Endodermal cell (in vitro differentiated cells): ENCODE data around the gene TNFSF10. TPM values are rescaled to one million over a fixed set of nuclear protein-coding genes. Genes with fewer than 3 reads are reported as not detected.

Experiments used
- DNase-seq: peaks from one replicate; pipeline ENCODE4 v3.0.0-alpha.2; 2017
- H3K27ac ChIP-seq: 2 replicates; pipeline ENCODE4 v1.5.1; 2013; ENCODE audit warnings: mild to moderate bottlenecking, low read depth, low read length, moderate library complexity
- H3K27me3 ChIP-seq: 2 replicates; pipeline ENCODE4 v1.6.1; 2013; ENCODE audit warnings: mild to moderate bottlenecking, low read length, moderate library complexity; ENCODE audit not compliant: insufficient read depth, control insufficient read depth, poor library complexity, severe bottlenecking
- H3K36me3 ChIP-seq: 2 replicates; pipeline ENCODE4 v1.7.0; 2013; ENCODE audit warnings: mild to moderate bottlenecking, low read length, moderate library complexity; ENCODE audit not compliant: control insufficient read depth, insufficient read depth
- H3K4me1 ChIP-seq: one replicate; pipeline ENCODE4 v1.7.0; 2013; ENCODE audit warnings: low read length; ENCODE audit not compliant: control insufficient read depth, insufficient read depth
- H3K4me3 ChIP-seq: 2 replicates; pipeline ENCODE4 v1.5.1; 2013; ENCODE audit warnings: mild to moderate bottlenecking, low read length, moderate library complexity
- H3K9ac ChIP-seq: 2 replicates; pipeline ENCODE4 v1.6.1; 2013; ENCODE audit warnings: mild to moderate bottlenecking, low read length, moderate library complexity; ENCODE audit not compliant: poor library complexity, severe bottlenecking; ENCODE audit errors: extremely low read depth
- H3K9me3 ChIP-seq: 2 replicates; pipeline ENCODE4 v1.6.1; 2013; ENCODE audit warnings: mild to moderate bottlenecking, low read length, moderate library complexity; ENCODE audit not compliant: control insufficient read depth
- H3K27ac Mint-ChIP-seq: 2 replicates; pipeline ENCODE4 v1.8.0; 2020; ENCODE audit warnings: mixed read lengths
- H3K27me3 Mint-ChIP-seq: 2 replicates; pipeline ENCODE4 v1.8.0; 2021; ENCODE audit warnings: mild to moderate bottlenecking, mixed read lengths; ENCODE audit not compliant: insufficient read depth
- H3K36me3 Mint-ChIP-seq: 2 replicates; pipeline ENCODE4 v1.8.0; 2020; ENCODE audit warnings: low read depth, mixed read lengths
- H3K4me1 Mint-ChIP-seq: 2 replicates; pipeline ENCODE4 v1.8.0; 2020; ENCODE audit warnings: mixed read lengths
- H3K4me3 Mint-ChIP-seq: 2 replicates; pipeline ENCODE4 v1.8.0; 2020; ENCODE audit warnings: mild to moderate bottlenecking, moderate library complexity, mixed read lengths
- H3K9me3 Mint-ChIP-seq: 2 replicates; pipeline ENCODE4 v1.8.0; 2020; ENCODE audit warnings: mild to moderate bottlenecking, mixed read lengths
- WGBS, 2 experiments: methylation state at CpG; one replicate each; pipeline versions ENCODE4 v1.1.5 to v1.1.7; 2013; ENCODE audit warnings: missing lambda C conversion rate in 2 of 2, mixed read lengths in 1 of 2; ENCODE audit not compliant: insufficient coverage in 1 of 2, insufficient read length in 1 of 2; 5-methylcytosine and 5-hydroxymethylcytosine counted together
- total RNA-seq, 2 donors: library from RNA; stranded (reverse); fragmentation: NEBNext Ultra II Directional in 1 of 2; extraction: Animal tissue kit (Norgen Biotek cat#: 25700) in 1 of 2; gene quantifications; 2 replicates in 1 of 2; 3 replicates in 1 of 2; pipeline ENCODE4 v1.2.1, GENCODE V29; 2021
- TF ChIP-seq, protein P1 (sequence below): fragments of 200-600 bp; sonication (generic); conservative IDR thresholded peaks from 2 replicates; pipeline ENCODE4 v1.5.0; 2021; ENCODE audit warnings: antibody characterized with exemption, mild to moderate bottlenecking

Gene TNFSF10
- total RNA-seq, 2 donors from 2014 or later = 0.51 TPM; not detected in 1

- Mint-ChIP-seq H3K4me3 (no peak overlapping the region), H3K9me3 (peaks cover 15% of the 10 kb centered on the region), H3K27ac (no peak overlapping the region), H3K36me3 (no peaks in the 10 kb centered on the region), H3K27me3 (no peaks in the 10 kb centered on the region), H3K4me1 (peaks cover 11% of the 10 kb centered on the region)
- H3K36me3 ChIP-seq = no peaks in the 10 kb centered on the region
- H3K9ac ChIP-seq = no peak overlapping the region
- H3K27ac ChIP-seq = no peak overlapping the region
- no peaks in the 10 kb centered on the region for H3K9me3 ChIP-seq
- DNase-seq = no peak
- no peaks in the 10 kb centered on the region for H3K4me1 ChIP-seq
- H3K27me3 ChIP-seq = no peaks in the 10 kb centered on the region
- WGBS, 2 experiments = 93 to 96% methylated on average over 4 to 5 of the region's 5 CpGs
- no peak overlapping the region for H3K4me3 ChIP-seq
- TF ChIP-seq, protein P1, sequence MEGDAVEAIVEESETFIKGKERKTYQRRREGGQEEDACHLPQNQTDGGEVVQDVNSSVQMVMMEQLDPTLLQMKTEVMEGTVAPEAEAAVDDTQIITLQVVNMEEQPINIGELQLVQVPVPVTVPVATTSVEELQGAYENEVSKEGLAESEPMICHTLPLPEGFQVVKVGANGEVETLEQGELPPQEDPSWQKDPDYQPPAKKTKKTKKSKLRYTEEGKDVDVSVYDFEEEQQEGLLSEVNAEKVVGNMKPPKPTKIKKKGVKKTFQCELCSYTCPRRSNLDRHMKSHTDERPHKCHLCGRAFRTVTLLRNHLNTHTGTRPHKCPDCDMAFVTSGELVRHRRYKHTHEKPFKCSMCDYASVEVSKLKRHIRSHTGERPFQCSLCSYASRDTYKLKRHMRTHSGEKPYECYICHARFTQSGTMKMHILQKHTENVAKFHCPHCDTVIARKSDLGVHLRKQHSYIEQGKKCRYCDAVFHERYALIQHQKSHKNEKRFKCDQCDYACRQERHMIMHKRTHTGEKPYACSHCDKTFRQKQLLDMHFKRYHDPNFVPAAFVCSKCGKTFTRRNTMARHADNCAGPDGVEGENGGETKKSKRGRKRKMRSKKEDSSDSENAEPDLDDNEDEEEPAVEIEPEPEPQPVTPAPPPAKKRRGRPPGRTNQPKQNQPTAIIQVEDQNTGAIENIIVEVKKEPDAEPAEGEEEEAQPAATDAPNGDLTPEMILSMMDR = no peak
Measured at GRCh38 chr3:172564499-172564898, 41.3 kb upstream of the TNFSF10 start.

GRCh38 chr3:172562871-172563865 is 39.9 kb upstream of the TNFSF10 start:
- Histone ChIP-seq H3K4me3 (no peak overlapping the region), H3K4me1 (no peaks in the 10 kb centered on the region), H3K9ac (no peak overlapping the region), H3K9me3 (no peaks in the 10 kb centered on the region), H3K27ac (no peak overlapping the region), H3K36me3 (no peaks in the 10 kb centered on the region), H3K27me3 (no peaks in the 10 kb centered on the region)
- 86 to 91% methylated on average over 6 to 8 of the region's 8 CpGs for WGBS, 2 experiments
- peaks cover 11% of the 10 kb centered on the region for H3K4me1 Mint-ChIP-seq
- H3K36me3 Mint-ChIP-seq = no peaks in the 10 kb centered on the region
- no peak overlapping the region for H3K4me3 Mint-ChIP-seq
- H3K27ac Mint-ChIP-seq = no peak overlapping the region
- DNase-seq = no peak
- no peaks in the 10 kb centered on the region for H3K27me3 Mint-ChIP-seq
- TF ChIP-seq, protein P1 = no peak
- peaks cover 14% of the 10 kb centered on the region for H3K9me3 Mint-ChIP-seq

- Mint-ChIP-seq H3K9me3 (peaks cover 5% of the 10 kb centered on the region), H3K36me3 (no peaks in the 10 kb centered on the region), H3K4me3 (no peak overlapping the region), H3K27me3 (no peaks in the 10 kb centered on the region), H3K4me1 (peaks cover 11% of the 10 kb centered on the region), H3K27ac (no peak overlapping the region)
- no peaks in the 10 kb centered on the region for H3K4me1 ChIP-seq
- TF ChIP-seq, protein P1 = no peak
- H3K36me3 ChIP-seq = no peaks in the 10 kb centered on the region
- no peak overlapping the region for H3K9ac ChIP-seq
- H3K9me3 ChIP-seq = no peaks in the 10 kb centered on the region
- H3K27ac ChIP-seq = no peak overlapping the region
- DNase-seq = no peak
- H3K4me3 ChIP-seq = no peak overlapping the region
- no peaks in the 10 kb centered on the region for H3K27me3 ChIP-seq
- WGBS, 2 experiments = 95 to 96% methylated on average over 6 to 11 of the region's 12 CpGs
Measured at GRCh38 chr3:172561897-172562640, 38.8 kb upstream of the TNFSF10 start.
